Gastrocnemius medialis (tissue), 4 donors: Measurements from ENCODE around the gene RHBDD1.

Experiments
- CTCF ChIP-seq, 5 experiments: fragments of 450-650 bp in 3 of 5; fragments of 200-600 bp in 2 of 5; sonication (generic) in 2 of 5; IDR thresholded peaks in 4 of 5; conservative IDR thresholded peaks in 1 of 5; 1 replicate in 4 of 5; 2 replicates in 1 of 5; pipeline ENCODE4 v1.5.1; 2016 to 2019; ENCODE audit warnings: antibody characterized with exemption in 5 of 5, mild to moderate bottlenecking in 3 of 5, moderate library complexity in 3 of 5
- POLR2A ChIP-seq, 2 donors: fragments of 450-650 bp; IDR thresholded peaks; one replicate each; pipeline ENCODE4 v1.6.1; 2017; ENCODE audit warnings: antibody characterized with exemption in 2 of 2, mild to moderate bottlenecking in 2 of 2, moderate library complexity in 2 of 2

- TF ChIP-seq CTCF (IDR thresholded peaks at IDR 0.05 in 4 of 5, conservative IDR thresholded peaks at IDR 0.05 in 1 of 5) (no peak), POLR2A (IDR thresholded peaks at IDR 0.05) (no peak)
Observed at GRCh38 chr2:227013881-227014280, 178.0 kb downstream of the RHBDD1 start.
